Hepatocyte (in vitro differentiated cells): ENCODE data around the gene CCDC83.

ENCODE experiments used
- CTCF ChIP-seq: fragments of 200-600 bp; sonication (generic); IDR thresholded peaks from 2 replicates; pipeline ENCODE4 v1.5.1; 2016; ENCODE audit warnings: antibody characterized with exemption, mild to moderate bottlenecking; ENCODE audit not compliant: poor library complexity
- EZH2phosphoT487 ChIP-seq: fragments of 200-600 bp; sonication (generic); IDR thresholded peaks from one replicate; pipeline ENCODE4 v1.6.1; 2018; ENCODE audit warnings: antibody characterized with exemption, mild to moderate bottlenecking, low read depth, moderate library complexity; ENCODE audit not compliant: unreplicated experiment, severe bottlenecking

GRCh38 chr11:85946221-85946620 lies 91.0 kb downstream of the CCDC83 start:
- TF ChIP-seq EZH2phosphoT487 = no peak
- TF ChIP-seq CTCF = no peak
